ENCODE results near the gene ANGPT4. TPM values are rescaled to one million over a fixed set of nuclear protein-coding genes. Genes with fewer than 3 reads are reported as not detected.
A peak's percentile ranks its signal among the peaks of the same experiment; 100 is the strongest.

Gene ANGPT4
- total and polyA plus RNA-seq, 2 of the 8 experiments (the other 6 are each of a cell fraction or from before 2014, with no cell fraction given): 0.07 to 0.33 TPM

DNA sequence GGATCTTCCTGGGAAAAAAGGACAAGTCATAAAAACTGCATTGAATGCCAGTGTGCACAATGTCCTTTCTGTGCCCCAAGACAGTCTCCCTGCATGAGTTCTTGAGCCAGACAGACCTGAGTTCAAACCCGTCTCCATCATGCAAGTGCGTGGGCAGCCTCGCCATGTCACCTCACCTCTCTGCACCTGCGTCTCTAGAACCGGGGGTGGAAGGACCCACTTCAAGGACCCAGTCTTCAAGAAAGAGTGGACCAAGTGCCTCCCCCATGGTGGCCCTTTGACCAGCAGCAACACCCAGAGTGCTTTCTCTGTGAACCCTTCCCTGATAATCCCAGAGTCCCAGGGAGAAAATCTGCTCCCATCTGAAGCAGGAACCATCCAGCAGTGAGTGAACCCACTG, 23.5 kb upstream of the ANGPT4 start:
- Histone ChIP-seq H2AFZ (ENCODE audit: low read length) (no peak overlapping the region), H2BK5ac (ENCODE audit: low read depth, low read length) (no peak overlapping the region), H4K91ac (replicated peaks; ENCODE audit: insufficient read length, low read length) (no peak overlapping the region), H2BK12ac (ENCODE audit: low read depth, low read length) (no peak overlapping the region; the same call in 1 of the 2 replicates), H3K18ac (ENCODE audit: extremely low read depth, low read length) (no peak overlapping the region), H3K27me3 (replicated peaks in 1 of 4; ENCODE audit: control insufficient read depth in 3 of 4, extremely low read depth in 1 of 4, insufficient read depth in 3 of 4, low read length in 3 of 4) (no peaks in the 10 kb centered on the region), H4K8ac (ENCODE audit: extremely low read depth, insufficient read depth, low read length) (no peak overlapping the region), H3K9ac (replicated peaks in 1 of 4; ENCODE audit: extremely low read depth in 1 of 4, low read depth in 3 of 4, low read length in 3 of 4) (no peak overlapping the region), H4K5ac (ENCODE audit: insufficient read length, low read depth, low read length) (no peak overlapping the region), H3K4me3 (ENCODE audit: extremely low read depth in 1 of 4, insufficient read depth in 2 of 4, low read depth in 3 of 4, low read length in 4 of 4) (no peak overlapping the region), H3K23me2 (ENCODE audit: low read depth, low read length) (no peaks in the 10 kb centered on the region), H3K4me2 (ENCODE audit: insufficient read depth in 1 of 2, low read depth in 2 of 2, low read length in 2 of 2) (no peak overlapping the region), H3K9me3 (ENCODE audit: insufficient read depth in 2 of 2, low read depth in 1 of 2, low read length in 1 of 2) (no peaks in the 10 kb centered on the region), H3K36me3 (ENCODE audit: control insufficient read depth in 2 of 4, insufficient read depth in 4 of 4, low read length in 3 of 4) (no peaks in the 10 kb centered on the region), H3K27ac (ENCODE audit: low read depth, low read length) (no peak overlapping the region), H3K56ac (replicated peaks; ENCODE audit: insufficient read length, low read depth, low read length) (no peak overlapping the region), H2BK120ac (replicated peaks; ENCODE audit: low read depth, low read length) (no peak overlapping the region), H3K4me1 (replicated peaks in 1 of 4; ENCODE audit: control insufficient read depth in 3 of 4, insufficient read depth in 4 of 4, low read length in 3 of 4) (peaks cover 0 to 7% (median 4%) of the 10 kb centered on the region in 4 experiments; a peak in 5 of 7 replicates), H3K14ac (ENCODE audit: insufficient read length) (no peak overlapping the region), H3K23ac (ENCODE audit: insufficient read length) (no peak overlapping the region), H4K20me1 (replicated peaks in 1 of 2; ENCODE audit: control insufficient read depth in 1 of 2, insufficient read depth in 2 of 2, low read length in 2 of 2) (no peaks in the 10 kb centered on the region), H3K4ac (replicated peaks; ENCODE audit: insufficient read length, low read depth, low read length) (no peak overlapping the region), H3K79me1 (ENCODE audit: low read depth, low read length) (no peaks in the 10 kb centered on the region), H2BK15ac (ENCODE audit: low read length) (0 out of 2 replicates have a peak overlapping the region, but pooled peaks have one; percentile 46), H2AK5ac (ENCODE audit: low read depth, low read length) (no peak overlapping the region), H2BK20ac (ENCODE audit: low read length) (no peak overlapping the region), H3K79me2 (ENCODE audit: control insufficient read depth in 1 of 2, insufficient read depth in 2 of 2, low read length in 2 of 2) (no peaks in the 10 kb centered on the region)
- FAIRE-seq (no peak), DNase-seq (ENCODE audit: low read depth in 1 of 2, low spot score in 2 of 2) (no peak)
- ChIA-PET CTCF (ENCODE audit: partially characterized antibody) (interaction anchor here (5.0 to 8.5 kb wide), 2 partner anchors 17 kb away, joined by 45 to 83 read pairs; no protein-coding TSS in a partner anchor), POLR2A (ENCODE audit: partially characterized antibody) (no interaction called here)
- WGBS, 2 experiments (ENCODE audit: extremely low coverage in 1 of 2, insufficient coverage in 1 of 2, insufficient read length in 1 of 2, insufficient replicate concordance in 2 of 2, low coverage in 1 of 2, low lambda C conversion rate in 2 of 2, missing lambda C conversion rate in 1 of 2): 86% methylated on average over 5 of the region's 5 CpGs; no CpG with 5 or more reads in 1 of the 2 experiments
- no peak for TF ChIP-seq SP4 (IDR thresholded peaks at IDR 0.05; ENCODE audit: low read length)
- TF ChIP-seq RAD21 (IDR thresholded peaks at IDR 0.05 in 1 of 2, conservative IDR thresholded peaks at IDR 0.05 in 1 of 2; ENCODE audit: low read depth in 2 of 2, low read length in 2 of 2): no peak
- TF ChIP-seq SIRT6 (IDR thresholded peaks at IDR 0.05; ENCODE audit: low read length): no peak
- no peak for TF ChIP-seq TEAD4 (IDR thresholded peaks at IDR 0.05; ENCODE audit: low read depth, low read length)
- no peak for TF ChIP-seq RBBP5 (IDR thresholded peaks at IDR 0.05; ENCODE audit: borderline replicate concordance, low read depth, low read length)
- no peak for TF ChIP-seq CBX8 (IDR thresholded peaks at IDR 0.05; ENCODE audit: borderline replicate concordance, low read depth, low read length)
- TF ChIP-seq RXRA (IDR thresholded peaks at IDR 0.05; ENCODE audit: insufficient read depth, low read depth, low read length): no peak
- TF ChIP-seq TBP (IDR thresholded peaks at IDR 0.05; ENCODE audit: low read depth, low read length): no peak
- no peak for TF ChIP-seq GTF2F1 (IDR thresholded peaks at IDR 0.05; ENCODE audit: borderline replicate concordance, low read depth, low read length)
- no peak for TF ChIP-seq POLR2AphosphoS5 (IDR thresholded peaks at IDR 0.05; ENCODE audit: low read depth, low read length)
- no peak for TF ChIP-seq CHD2 (IDR thresholded peaks at IDR 0.05; ENCODE audit: low read length)
- TF ChIP-seq, protein P1, sequence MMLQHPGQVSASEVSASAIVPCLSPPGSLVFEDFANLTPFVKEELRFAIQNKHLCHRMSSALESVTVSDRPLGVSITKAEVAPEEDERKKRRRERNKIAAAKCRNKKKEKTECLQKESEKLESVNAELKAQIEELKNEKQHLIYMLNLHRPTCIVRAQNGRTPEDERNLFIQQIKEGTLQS (IDR thresholded peaks at IDR 0.05; ENCODE audit: insufficient read depth, low read depth, low read length): no peak
- TF ChIP-seq RFX5 (IDR thresholded peaks at IDR 0.05; ENCODE audit: borderline replicate concordance, low read depth, low read length): no peak
- no peak for TF ChIP-seq KDM5A (IDR thresholded peaks at IDR 0.05; ENCODE audit: low read length)
